ENCODE results near the gene EEIG2.

GRCh38 chr1:108521990-108522393 lies 37.9 kb upstream of the EEIG2 start:
- TF ChIP-seq, protein P1, sequence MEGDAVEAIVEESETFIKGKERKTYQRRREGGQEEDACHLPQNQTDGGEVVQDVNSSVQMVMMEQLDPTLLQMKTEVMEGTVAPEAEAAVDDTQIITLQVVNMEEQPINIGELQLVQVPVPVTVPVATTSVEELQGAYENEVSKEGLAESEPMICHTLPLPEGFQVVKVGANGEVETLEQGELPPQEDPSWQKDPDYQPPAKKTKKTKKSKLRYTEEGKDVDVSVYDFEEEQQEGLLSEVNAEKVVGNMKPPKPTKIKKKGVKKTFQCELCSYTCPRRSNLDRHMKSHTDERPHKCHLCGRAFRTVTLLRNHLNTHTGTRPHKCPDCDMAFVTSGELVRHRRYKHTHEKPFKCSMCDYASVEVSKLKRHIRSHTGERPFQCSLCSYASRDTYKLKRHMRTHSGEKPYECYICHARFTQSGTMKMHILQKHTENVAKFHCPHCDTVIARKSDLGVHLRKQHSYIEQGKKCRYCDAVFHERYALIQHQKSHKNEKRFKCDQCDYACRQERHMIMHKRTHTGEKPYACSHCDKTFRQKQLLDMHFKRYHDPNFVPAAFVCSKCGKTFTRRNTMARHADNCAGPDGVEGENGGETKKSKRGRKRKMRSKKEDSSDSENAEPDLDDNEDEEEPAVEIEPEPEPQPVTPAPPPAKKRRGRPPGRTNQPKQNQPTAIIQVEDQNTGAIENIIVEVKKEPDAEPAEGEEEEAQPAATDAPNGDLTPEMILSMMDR (IDR thresholded peaks at IDR 0.05), result no peak
- TF ChIP-seq POLR2A (IDR thresholded peaks at IDR 0.05) (no peak), POLR2AphosphoS5 (IDR thresholded peaks at IDR 0.05) (no peak)

Measured in prostate gland (tissue), 2 donors.